Uterus (tissue), 4 donors: ENCODE data around the gene SVIL. TPM values are rescaled to one million over a fixed set of nuclear protein-coding genes. Genes with fewer than 3 reads are reported as not detected.

Experiments used
- DNase-seq, 2 donors: peaks; one replicate each; pipeline ENCODE4 v3.0.0-alpha.2; 2019 to 2020
- H3K27ac ChIP-seq, 2 donors: fragments of 200-600 bp; sonication (generic); 1 replicate in 1 of 2; 2 replicates in 1 of 2; pipeline ENCODE4 v1.5.1; 2016 to 2018
- H3K27me3 ChIP-seq, 2 donors: fragments of 200-600 bp; sonication (generic); one replicate each; pipeline ENCODE4 v1.5.1; 2018 to 2019; ENCODE audit warnings: control low read depth in 1 of 2
- H3K36me3 ChIP-seq, 2 donors: fragments of 200-600 bp; sonication (generic); one replicate each; pipeline ENCODE4 v1.5.1; 2019; ENCODE audit warnings: control low read depth in 1 of 2
- H3K4me1 ChIP-seq, 2 donors: fragments of 200-600 bp; sonication (generic); one replicate each; pipeline ENCODE4 v1.5.1; 2018 to 2019; ENCODE audit warnings: control low read depth in 1 of 2
- H3K4me3 ChIP-seq, 2 donors: fragments of 200-600 bp; sonication (generic); 1 replicate in 1 of 2; 2 replicates in 1 of 2; pipeline ENCODE4 v1.5.1; 2018 to 2019; ENCODE audit warnings: mild to moderate bottlenecking in 1 of 2
- H3K9me3 ChIP-seq, 2 donors: fragments of 200-600 bp; sonication (generic); one replicate each; pipeline ENCODE4 v1.5.1; 2019; ENCODE audit warnings: control low read depth in 1 of 2
- POLR2A ChIP-seq, 2 donors: fragments of 450-650 bp; IDR thresholded peaks; one replicate each; pipeline ENCODE4 v1.6.1; 2016; ENCODE audit warnings: antibody characterized with exemption in 2 of 2, mild to moderate bottlenecking in 1 of 2, moderate library complexity in 1 of 2
- intact Hi-C: fragments of 100-400 bp; cut with DNase I; formaldehyde crosslinking; loops from one replicate; pipeline ENCODE4 v1.15.1; 2023; ENCODE audit warnings: low total_unique reads
- total RNA-seq, 4 donors: library from RNA; depleted of rRNA in 3 of 4; stranded (reverse); fragments of >200 nt in 3 of 4; gene quantifications; one replicate each; pipeline versions ENCODE4 v1.1.0 to v1.2.4, GENCODE V29; 2014 to 2023
- TF ChIP-seq, protein P1 (sequence below), 4 experiments: fragments of 200-600 bp in 2 of 4; fragments of 450-650 bp in 2 of 4; sonication (generic) in 2 of 4; IDR thresholded peaks; one replicate each; pipeline ENCODE4 v1.5.1; 2016 to 2019; ENCODE audit warnings: antibody characterized with exemption in 4 of 4, mild to moderate bottlenecking in 2 of 4, moderate library complexity in 1 of 4
- donor health status: DM: yes; HTN: yes; CAD: no.

Gene SVIL
- total RNA-seq, 4 donors from 2014 or later: 108 to 316 (median 209) TPM

DNA sequence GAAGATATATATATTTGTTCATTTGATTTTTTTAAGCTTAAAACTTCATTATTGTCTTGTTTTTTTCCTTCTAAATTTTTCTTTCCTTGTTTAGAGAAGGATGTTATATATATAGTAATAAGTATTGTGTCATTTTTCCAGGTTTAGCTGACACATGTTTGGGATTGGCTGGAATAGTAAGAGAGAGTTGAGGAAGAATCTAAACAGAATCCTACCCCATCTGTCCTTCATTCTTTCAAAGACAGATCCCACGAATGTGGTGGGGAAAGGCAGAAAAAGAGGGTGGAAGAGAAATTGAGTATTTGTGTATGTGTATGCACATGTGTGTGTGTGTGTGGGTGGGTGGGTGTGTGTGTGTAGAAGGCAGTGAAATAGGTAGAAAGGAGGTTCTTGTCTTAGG lies 132.4 kb downstream of the SVIL start:
- Histone ChIP-seq H3K27ac (no peak overlapping the region), H3K36me3 (no peaks in the 10 kb centered on the region), H3K9me3 (no peaks in the 10 kb centered on the region), H3K27me3 (no peaks in the 10 kb centered on the region), H3K4me1 (no peaks in the 10 kb centered on the region), H3K4me3 (no peak overlapping the region)
- DNase-seq: no peak
- intact Hi-C loops: no loop called here
- TF ChIP-seq POLR2A (IDR thresholded peaks at IDR 0.05): no peak
- TF ChIP-seq, protein P1, sequence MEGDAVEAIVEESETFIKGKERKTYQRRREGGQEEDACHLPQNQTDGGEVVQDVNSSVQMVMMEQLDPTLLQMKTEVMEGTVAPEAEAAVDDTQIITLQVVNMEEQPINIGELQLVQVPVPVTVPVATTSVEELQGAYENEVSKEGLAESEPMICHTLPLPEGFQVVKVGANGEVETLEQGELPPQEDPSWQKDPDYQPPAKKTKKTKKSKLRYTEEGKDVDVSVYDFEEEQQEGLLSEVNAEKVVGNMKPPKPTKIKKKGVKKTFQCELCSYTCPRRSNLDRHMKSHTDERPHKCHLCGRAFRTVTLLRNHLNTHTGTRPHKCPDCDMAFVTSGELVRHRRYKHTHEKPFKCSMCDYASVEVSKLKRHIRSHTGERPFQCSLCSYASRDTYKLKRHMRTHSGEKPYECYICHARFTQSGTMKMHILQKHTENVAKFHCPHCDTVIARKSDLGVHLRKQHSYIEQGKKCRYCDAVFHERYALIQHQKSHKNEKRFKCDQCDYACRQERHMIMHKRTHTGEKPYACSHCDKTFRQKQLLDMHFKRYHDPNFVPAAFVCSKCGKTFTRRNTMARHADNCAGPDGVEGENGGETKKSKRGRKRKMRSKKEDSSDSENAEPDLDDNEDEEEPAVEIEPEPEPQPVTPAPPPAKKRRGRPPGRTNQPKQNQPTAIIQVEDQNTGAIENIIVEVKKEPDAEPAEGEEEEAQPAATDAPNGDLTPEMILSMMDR (IDR thresholded peaks at IDR 0.05): no peak

GRCh38 chr10:29501692-29502091 lies 133.1 kb downstream of the SVIL start:
- no peaks in the 10 kb centered on the region for H3K27me3 ChIP-seq
- H3K4me3 ChIP-seq: no peak overlapping the region
- no peaks in the 10 kb centered on the region for H3K4me1 ChIP-seq
- no peaks in the 10 kb centered on the region for H3K36me3 ChIP-seq
- no peak for DNase-seq
- H3K9me3 ChIP-seq: no peaks in the 10 kb centered on the region
- intact Hi-C loops: no loop called here
- no peak overlapping the region for H3K27ac ChIP-seq
- no peak for TF ChIP-seq POLR2A (IDR thresholded peaks at IDR 0.05)
- TF ChIP-seq, protein P1 (IDR thresholded peaks at IDR 0.05): no peak

- no peak overlapping the region for H3K27ac ChIP-seq
- DNase-seq: no peak
- no peaks in the 10 kb centered on the region for H3K36me3 ChIP-seq
- TF ChIP-seq, protein P1 (IDR thresholded peaks at IDR 0.05): no peak
- no peak for TF ChIP-seq POLR2A (IDR thresholded peaks at IDR 0.05)
- no peaks in the 10 kb centered on the region for H3K27me3 ChIP-seq
- H3K9me3 ChIP-seq: no peaks in the 10 kb centered on the region
- no peaks in the 10 kb centered on the region for H3K4me1 ChIP-seq
- H3K4me3 ChIP-seq: no peak overlapping the region
- intact Hi-C loops: no loop called here
These were observed 134.7 kb downstream of the SVIL start for GRCh38 chr10:29499993-29500537.

DNA sequence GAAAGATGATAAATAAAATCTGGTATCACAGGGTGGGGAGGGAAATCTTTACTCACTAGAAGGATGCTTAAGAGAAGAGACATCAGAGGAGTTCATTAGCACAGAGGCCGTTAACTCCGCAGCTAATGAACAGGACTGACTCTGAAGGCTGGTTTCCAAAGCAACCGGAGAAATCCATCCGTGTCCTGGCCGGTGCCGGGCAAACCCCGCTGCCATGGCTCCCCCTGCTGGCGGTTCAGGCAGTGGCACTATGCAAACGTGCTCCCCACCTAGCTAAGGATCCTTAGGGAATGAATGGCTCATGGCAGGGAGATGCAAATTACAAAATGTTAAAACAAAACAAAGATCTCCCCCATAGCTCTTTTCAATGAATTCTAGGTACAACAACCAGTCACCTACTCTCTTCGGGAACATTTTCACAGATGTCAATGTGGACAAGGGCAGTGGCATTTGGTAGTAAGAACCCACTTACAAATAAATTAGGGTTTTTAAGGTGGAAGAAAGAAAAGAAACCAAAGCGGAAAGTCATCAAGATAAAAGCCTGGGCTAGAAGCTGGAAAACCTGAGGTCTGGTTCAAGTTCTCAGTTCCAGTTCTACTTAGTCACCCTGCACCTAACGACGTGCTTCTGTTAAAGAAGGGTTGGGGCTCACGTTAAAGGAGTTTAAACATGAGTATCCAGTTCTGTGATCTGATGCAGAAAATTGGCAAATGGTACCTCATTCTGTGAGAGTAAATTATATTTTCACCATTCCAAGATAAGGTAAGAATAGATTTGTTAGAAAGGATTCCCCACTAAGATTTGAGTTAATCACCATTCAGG lies 138.2 kb downstream of the SVIL start:
- Histone ChIP-seq H3K4me3 (no peak overlapping the region), H3K27me3 (no peaks in the 10 kb centered on the region), H3K36me3 (no peaks in the 10 kb centered on the region), H3K9me3 (no peaks in the 10 kb centered on the region), H3K4me1 (no peaks in the 10 kb centered on the region), H3K27ac (no peak overlapping the region)
- DNase-seq: peak; percentile 75 to 79
- intact Hi-C loops: no loop called here
- TF ChIP-seq, protein P1 (IDR thresholded peaks at IDR 0.05): peak; percentile 78 to 90 (median 80)
- TF ChIP-seq POLR2A (IDR thresholded peaks at IDR 0.05): no peak

DNA sequence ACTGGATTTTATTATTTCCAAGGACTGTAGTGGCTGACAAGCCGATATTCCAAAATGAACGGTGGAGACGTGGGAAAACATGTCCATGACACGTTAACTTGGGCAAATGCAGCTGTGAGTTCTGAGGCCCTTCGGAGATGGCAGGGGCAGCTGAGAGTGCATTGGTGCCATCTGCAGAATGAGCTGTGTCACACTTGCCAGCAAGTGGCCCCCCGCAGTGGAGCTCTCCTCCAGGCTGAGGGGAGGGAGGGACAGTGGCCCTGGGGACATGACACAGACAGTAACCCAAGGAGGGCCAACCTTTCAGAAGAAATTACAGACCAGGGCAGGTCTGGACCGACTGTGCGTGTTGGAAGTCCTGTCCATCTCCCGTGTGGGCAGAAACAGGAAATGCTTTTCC lies 139.4 kb downstream of the SVIL start:
- no peak overlapping the region for H3K4me3 ChIP-seq
- no peak for DNase-seq
- no peak overlapping the region for H3K27ac ChIP-seq
- no peaks in the 10 kb centered on the region for H3K4me1 ChIP-seq
- H3K9me3 ChIP-seq: no peaks in the 10 kb centered on the region
- H3K36me3 ChIP-seq: no peaks in the 10 kb centered on the region
- TF ChIP-seq POLR2A (IDR thresholded peaks at IDR 0.05): no peak
- TF ChIP-seq, protein P1 (IDR thresholded peaks at IDR 0.05): no peak
- H3K27me3 ChIP-seq: no peaks in the 10 kb centered on the region
- intact Hi-C loops: no loop called here
